Measurements from ENCODE around the gene LGI4.

DNA sequence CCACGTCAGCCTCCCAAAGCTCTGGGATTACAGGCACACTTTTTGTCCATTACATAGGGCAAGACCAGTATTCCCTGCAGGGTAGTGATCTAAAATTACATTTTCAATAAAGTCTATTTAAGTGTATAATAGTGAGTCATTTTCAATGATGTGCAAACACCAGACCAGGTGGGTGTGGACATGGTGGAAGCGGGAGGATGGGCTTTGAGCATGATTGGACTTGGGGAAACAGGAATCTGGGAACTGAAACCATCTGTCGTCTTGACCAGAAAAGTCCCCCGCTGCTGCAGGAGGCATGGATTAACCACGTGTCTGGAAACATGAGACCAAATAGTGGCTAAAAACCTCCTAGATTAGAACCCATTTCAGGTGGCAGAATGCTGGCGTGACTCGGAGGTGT is 14.4 kb downstream of the LGI4 start:
- TF ChIP-seq, protein P1, sequence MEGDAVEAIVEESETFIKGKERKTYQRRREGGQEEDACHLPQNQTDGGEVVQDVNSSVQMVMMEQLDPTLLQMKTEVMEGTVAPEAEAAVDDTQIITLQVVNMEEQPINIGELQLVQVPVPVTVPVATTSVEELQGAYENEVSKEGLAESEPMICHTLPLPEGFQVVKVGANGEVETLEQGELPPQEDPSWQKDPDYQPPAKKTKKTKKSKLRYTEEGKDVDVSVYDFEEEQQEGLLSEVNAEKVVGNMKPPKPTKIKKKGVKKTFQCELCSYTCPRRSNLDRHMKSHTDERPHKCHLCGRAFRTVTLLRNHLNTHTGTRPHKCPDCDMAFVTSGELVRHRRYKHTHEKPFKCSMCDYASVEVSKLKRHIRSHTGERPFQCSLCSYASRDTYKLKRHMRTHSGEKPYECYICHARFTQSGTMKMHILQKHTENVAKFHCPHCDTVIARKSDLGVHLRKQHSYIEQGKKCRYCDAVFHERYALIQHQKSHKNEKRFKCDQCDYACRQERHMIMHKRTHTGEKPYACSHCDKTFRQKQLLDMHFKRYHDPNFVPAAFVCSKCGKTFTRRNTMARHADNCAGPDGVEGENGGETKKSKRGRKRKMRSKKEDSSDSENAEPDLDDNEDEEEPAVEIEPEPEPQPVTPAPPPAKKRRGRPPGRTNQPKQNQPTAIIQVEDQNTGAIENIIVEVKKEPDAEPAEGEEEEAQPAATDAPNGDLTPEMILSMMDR (IDR thresholded peaks at IDR 0.05; ENCODE audit: low read length) = no peak
- TF ChIP-seq EZH2phosphoT487 (IDR thresholded peaks at IDR 0.05; ENCODE audit: low read length) = no peak
- TF ChIP-seq EZH2 (optimal IDR thresholded peaks at IDR 0.05; ENCODE audit: low read depth, low read length) = no peak
